ENCODE measurements around the gene SPOUT1. TPM values are rescaled to one million over a fixed set of nuclear protein-coding genes. Genes with fewer than 3 reads are reported as not detected.

SPOUT1 gene
- total and polyA plus RNA-seq, 11 donors: 6.1 to 24.7 (median 15.1) TPM

GRCh38 chr9:128828719-128829452 is 708 bp downstream of the SPOUT1 start:
- DNase-seq (no peak), ATAC-seq (no peak)
- TF ChIP-seq CTCF (IDR thresholded peaks at IDR 0.05) (no peak), POLR2A (IDR thresholded peaks at IDR 0.05) (no peak)
- Histone ChIP-seq H3K27me3 (no peaks in the 10 kb centered on the region), H3K4me3 (peak overlapping the region; percentile 67 to 98 (median 88)), H3K4me1 (peaks cover 0 to 17% (median 12%) of the 10 kb centered on the region in 12 donors), H3K27ac (peak overlapping the region in 11 of 12 donors; percentile 11 to 89 (median 75)), H3K36me3 (peaks cover 0 to 47% (median 36%) of the 10 kb centered on the region in 9 donors), H3K9me3 (no peaks in the 10 kb centered on the region)
- intact Hi-C loops (cut with DNase I): no loop called here
- WGBS, 4 donors: 34 to 53% (median 37%) methylated on average over 12 to 18 of the region's 18 CpGs

GRCh38 chr9:128828267-128828666 is 1.3 kb downstream of the SPOUT1 start:
- H3K9me3 ChIP-seq: no peaks in the 10 kb centered on the region
- H3K4me3 ChIP-seq: peak overlapping the region in 3 of 12 donors; percentile 69 to 95 (median 85)
- peaks cover 0 to 17% (median 12%) of the 10 kb centered on the region in 12 donors for H3K4me1 ChIP-seq
- no peak for ATAC-seq
- intact Hi-C loops (cut with DNase I): no loop called here
- DNase-seq: no peak
- no peak for TF ChIP-seq POLR2A (IDR thresholded peaks at IDR 0.05)
- TF ChIP-seq CTCF (IDR thresholded peaks at IDR 0.05): no peak
- peaks cover 0 to 51% (median 42%) of the 10 kb centered on the region in 9 donors for H3K36me3 ChIP-seq
- 91 to 94% (median 93%) methylated on average over 8 of the region's 8 CpGs for WGBS, 4 donors
- no peaks in the 10 kb centered on the region for H3K27me3 ChIP-seq
- no peak overlapping the region for H3K27ac ChIP-seq

- Histone ChIP-seq H3K27ac (no peak overlapping the region), H3K9me3 (no peaks in the 10 kb centered on the region), H3K4me3 (no peak overlapping the region), H3K36me3 (peaks cover 0 to 66% (median 62%) of the 10 kb centered on the region in 9 donors), H3K4me1 (peaks cover 0 to 17% (median 12%) of the 10 kb centered on the region in 12 donors), H3K27me3 (no peaks in the 10 kb centered on the region)
- ATAC-seq: no peak
- TF ChIP-seq CTCF (IDR thresholded peaks at IDR 0.05) (peak in 2 of 12 donors; percentile 13 to 21), POLR2A (IDR thresholded peaks at IDR 0.05) (no peak)
- WGBS, 4 donors: 94 to 96% (median 95%) methylated on average over 21 to 22 of the region's 22 CpGs
- DNase-seq: no peak
- intact Hi-C loops (cut with DNase I): no loop called here
Observed at GRCh38 chr9:128825923-128826700, 3.5 kb downstream of the SPOUT1 start.

- DNase-seq: no peak
Observed at GRCh38 chr9:128824911-128825310, 4.7 kb downstream of the SPOUT1 start.

More at GRCh38 chr9:128824911-128825310, 4.7 kb downstream of the SPOUT1 start:
- TF ChIP-seq CTCF (IDR thresholded peaks at IDR 0.05) (no peak), POLR2A (IDR thresholded peaks at IDR 0.05) (no peak)
- H3K36me3 ChIP-seq: peaks cover 0 to 70% (median 62%) of the 10 kb centered on the region in 9 donors
- no peaks in the 10 kb centered on the region for H3K9me3 ChIP-seq
- no peak overlapping the region for H3K4me3 ChIP-seq
- no peak overlapping the region for H3K27ac ChIP-seq
- peaks cover 0 to 19% (median 14%) of the 10 kb centered on the region in 12 donors for H3K4me1 ChIP-seq
- WGBS, 4 donors: 84 to 87% (median 86%) methylated on average over 4 to 7 of the region's 7 CpGs
- intact Hi-C loops (cut with DNase I): no loop called here
- no peaks in the 10 kb centered on the region for H3K27me3 ChIP-seq
- ATAC-seq: no peak
